Body of pancreas (tissue), 4 donors: ENCODE measurements around the gene FAM236A.
"Not testable (repeated sequence)": the region's sequence is repeated elsewhere in the genome, so short reads cannot be mapped to it uniquely, and the experiment has no call there.

Source experiments
- POLR2A ChIP-seq, 3 donors: fragments of 450-650 bp; IDR thresholded peaks; one replicate each; pipeline ENCODE4 v1.6.1; 2016; ENCODE audit warnings: antibody characterized with exemption in 3 of 3, mild to moderate bottlenecking in 2 of 3
- TF ChIP-seq, protein P1 (sequence below), 7 experiments: fragments of 450-650 bp in 4 of 7; fragments of 200-600 bp in 3 of 7; sonication (generic) in 3 of 7; IDR thresholded peaks; one replicate each; pipeline ENCODE4 v1.5.1; 2016 to 2019; ENCODE audit warnings: antibody characterized with exemption in 7 of 7

DNA sequence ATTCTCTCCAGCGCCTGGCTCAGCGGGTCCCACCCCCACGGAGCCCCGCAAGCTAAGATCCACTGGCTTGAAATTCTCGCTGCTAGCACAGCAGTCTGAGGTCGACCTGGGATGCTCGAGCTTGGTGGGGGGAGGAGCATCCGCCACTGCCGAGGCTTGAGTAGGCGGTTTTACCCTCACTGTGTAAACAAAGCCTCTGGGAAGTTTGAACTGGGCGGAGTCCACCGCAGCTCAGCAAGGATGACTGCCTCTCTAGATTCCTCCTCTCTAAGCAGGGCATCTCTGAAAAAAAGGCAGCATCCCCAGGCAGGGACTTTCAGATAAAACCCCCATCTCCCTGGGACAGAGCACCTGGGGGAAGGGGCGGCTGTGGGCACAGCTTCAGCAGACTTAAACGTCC is 48.3 kb upstream of the FAM236A start:
- TF ChIP-seq, protein P1, sequence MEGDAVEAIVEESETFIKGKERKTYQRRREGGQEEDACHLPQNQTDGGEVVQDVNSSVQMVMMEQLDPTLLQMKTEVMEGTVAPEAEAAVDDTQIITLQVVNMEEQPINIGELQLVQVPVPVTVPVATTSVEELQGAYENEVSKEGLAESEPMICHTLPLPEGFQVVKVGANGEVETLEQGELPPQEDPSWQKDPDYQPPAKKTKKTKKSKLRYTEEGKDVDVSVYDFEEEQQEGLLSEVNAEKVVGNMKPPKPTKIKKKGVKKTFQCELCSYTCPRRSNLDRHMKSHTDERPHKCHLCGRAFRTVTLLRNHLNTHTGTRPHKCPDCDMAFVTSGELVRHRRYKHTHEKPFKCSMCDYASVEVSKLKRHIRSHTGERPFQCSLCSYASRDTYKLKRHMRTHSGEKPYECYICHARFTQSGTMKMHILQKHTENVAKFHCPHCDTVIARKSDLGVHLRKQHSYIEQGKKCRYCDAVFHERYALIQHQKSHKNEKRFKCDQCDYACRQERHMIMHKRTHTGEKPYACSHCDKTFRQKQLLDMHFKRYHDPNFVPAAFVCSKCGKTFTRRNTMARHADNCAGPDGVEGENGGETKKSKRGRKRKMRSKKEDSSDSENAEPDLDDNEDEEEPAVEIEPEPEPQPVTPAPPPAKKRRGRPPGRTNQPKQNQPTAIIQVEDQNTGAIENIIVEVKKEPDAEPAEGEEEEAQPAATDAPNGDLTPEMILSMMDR (IDR thresholded peaks at IDR 0.05): not testable (repeated sequence)
- TF ChIP-seq POLR2A (IDR thresholded peaks at IDR 0.05): not testable (repeated sequence)
